NK-92 (cell line): ENCODE measurements around the gene METTL22.

ENCODE experiments used
- DNase-seq: peaks from one replicate; lab custom pipeline; 2025; ENCODE audit not compliant: unreplicated experiment; lab: John Stamatoyannopoulos, UW

The METTL22 gene

GRCh38 chr16:8663192-8664089 lies 41.9 kb downstream of the METTL22 start:
- no peak for DNase-seq

- DNase-seq: no peak
Observed at GRCh38 chr16:8665529-8665928, 44.0 kb downstream of the METTL22 start.

- DNase-seq: no peak
Observed at GRCh38 chr16:8667492-8667891, 46.0 kb downstream of the METTL22 start.

- no peak for DNase-seq
Observed at GRCh38 chr16:8668113-8668512, 46.6 kb downstream of the METTL22 start.

GRCh38 chr16:8669481-8669880 lies 48.0 kb downstream of the METTL22 start:
- no peak for DNase-seq

GRCh38 chr16:8670014-8670560 lies 48.6 kb downstream of the METTL22 start:
- no peak for DNase-seq

GRCh38 chr16:8673611-8674412 lies 52.3 kb downstream of the METTL22 start:
- no peak for DNase-seq

GRCh38 chr16:8674413-8675022 lies 53.0 kb downstream of the METTL22 start, which contains the start of gene ABAT:
Gene ABAT (plus strand): TSS chr16:8674617. CDS start chr16:8735740, 61,123 bp downstream.
- DNase-seq: no peak

- DNase-seq: no peak
Observed at GRCh38 chr16:8675183-8676159, 54.0 kb downstream of the METTL22 start.

- DNase-seq: no peak
Observed at GRCh38 chr16:8676160-8676547, 54.7 kb downstream of the METTL22 start.

- no peak for DNase-seq
Observed at GRCh38 chr16:8676737-8677375, 55.4 kb downstream of the METTL22 start.

- no peak for DNase-seq
Observed at GRCh38 chr16:8677481-8677880, 56.0 kb downstream of the METTL22 start.

GRCh38 chr16:8678068-8678927 lies 56.8 kb downstream of the METTL22 start:
- DNase-seq: no peak

- DNase-seq: no peak
Observed at GRCh38 chr16:8679151-8679550, 57.7 kb downstream of the METTL22 start.

- DNase-seq: no peak
Observed at GRCh38 chr16:8682551-8683259, 61.2 kb downstream of the METTL22 start.

GRCh38 chr16:8683640-8684039 lies 62.1 kb downstream of the METTL22 start:
- DNase-seq: no peak

- no peak for DNase-seq
Observed at GRCh38 chr16:8685617-8686016, 64.1 kb downstream of the METTL22 start.

GRCh38 chr16:8686031-8686621 lies 64.6 kb downstream of the METTL22 start:
- no peak for DNase-seq
